Stimulated activated CD8-positive, alpha-beta memory T cell treated with anti-CD3 and anti-CD28 coated beads, Interleukin-7, amount 100 ng/mL, for 24 hours (primary cell): ENCODE measurements around the gene EYA2.

ENCODE experiments used
- DNase-seq: peaks from one replicate; pipeline ENCODE4 v3.0.0-alpha.2; 2020; ENCODE audit warnings: low read depth

EYA2 gene

GRCh38 chr20:47036091-47036870 is 141.6 kb downstream of the EYA2 start:
- no peak for DNase-seq

- no peak for DNase-seq
Observed at GRCh38 chr20:47038566-47039560, 144.2 kb downstream of the EYA2 start.

- DNase-seq, result no peak
Observed at GRCh38 chr20:47040506-47041125, 146.0 kb downstream of the EYA2 start.

GRCh38 chr20:47041396-47041899 is 146.8 kb downstream of the EYA2 start:
- DNase-seq, result no peak

- DNase-seq, result no peak
Observed at GRCh38 chr20:47042464-47042863, 147.8 kb downstream of the EYA2 start.

GRCh38 chr20:47043086-47043485 is 148.4 kb downstream of the EYA2 start:
- no peak for DNase-seq

- no peak for DNase-seq
Observed at GRCh38 chr20:47044938-47045337, 150.3 kb downstream of the EYA2 start.

GRCh38 chr20:47048054-47048453 is 153.4 kb downstream of the EYA2 start:
- DNase-seq, result no peak

- DNase-seq, result no peak
Observed at GRCh38 chr20:47049771-47050170, 155.1 kb downstream of the EYA2 start.

- no peak for DNase-seq
Observed at GRCh38 chr20:47050996-47051395, 156.4 kb downstream of the EYA2 start.

- DNase-seq, result no peak
Observed at GRCh38 chr20:47051936-47052526, 157.4 kb downstream of the EYA2 start.

- no peak for DNase-seq
Observed at GRCh38 chr20:47054506-47054905, 159.9 kb downstream of the EYA2 start.

GRCh38 chr20:47054945-47055344 is 160.3 kb downstream of the EYA2 start:
- DNase-seq, result no peak

- no peak for DNase-seq
Observed at GRCh38 chr20:47055699-47056369, 161.2 kb downstream of the EYA2 start.

GRCh38 chr20:47057661-47058060 is 163.0 kb downstream of the EYA2 start:
- DNase-seq, result no peak

- no peak for DNase-seq
Observed at GRCh38 chr20:47058236-47058635, 163.6 kb downstream of the EYA2 start.

GRCh38 chr20:47059536-47059935 is 164.9 kb downstream of the EYA2 start:
- no peak for DNase-seq

GRCh38 chr20:47061549-47061948 is 166.9 kb downstream of the EYA2 start:
- DNase-seq, result no peak

GRCh38 chr20:47062226-47062890 is 167.7 kb downstream of the EYA2 start:
- no peak for DNase-seq

GRCh38 chr20:47063407-47063806 is 168.8 kb downstream of the EYA2 start:
- DNase-seq, result no peak

- no peak for DNase-seq
Observed at GRCh38 chr20:47063808-47064207, 169.2 kb downstream of the EYA2 start.
